Measurements from ENCODE around the gene LRRC56.

LRRC56 gene

GRCh38 chr11:526192-526591, 11.1 kb upstream of the LRRC56 start:
- Histone ChIP-seq H3K36me3 (ENCODE audit: control insufficient read depth, insufficient read depth, low read length) (peaks cover under 1% of the 10 kb centered on the region), H3K4me3 (ENCODE audit: insufficient read depth, low read depth, low read length) (no peak overlapping the region), H3K27me3 (ENCODE audit: control insufficient read depth, insufficient read depth, low read length, poor library complexity, severe bottlenecking) (no peaks in the 10 kb centered on the region), H3K9me3 (ENCODE audit: control insufficient read depth, low read length) (no peaks in the 10 kb centered on the region), H3K27ac (ENCODE audit: insufficient read depth, low read depth, low read length, poor library complexity, severe bottlenecking) (no peak overlapping the region), H3K4me1 (ENCODE audit: control insufficient read depth, insufficient read depth, low read length) (no peaks in the 10 kb centered on the region)
- WGBS, 2 experiments: 85 to 87% methylated on average over 17 of the region's 17 CpGs

GRCh38 chr11:528166-528814, 9.0 kb upstream of the LRRC56 start:
- H3K9me3 ChIP-seq (ENCODE audit: control insufficient read depth, low read length): no peaks in the 10 kb centered on the region
- H3K27me3 ChIP-seq (ENCODE audit: control insufficient read depth, insufficient read depth, low read length, poor library complexity, severe bottlenecking): no peaks in the 10 kb centered on the region
- no peak overlapping the region for H3K4me3 ChIP-seq (ENCODE audit: insufficient read depth, low read depth, low read length)
- no peak overlapping the region for H3K27ac ChIP-seq (ENCODE audit: insufficient read depth, low read depth, low read length, poor library complexity, severe bottlenecking)
- WGBS, 2 experiments: 88 to 91% methylated on average over 30 of the region's 30 CpGs
- H3K36me3 ChIP-seq (ENCODE audit: control insufficient read depth, insufficient read depth, low read length): peaks cover 16% of the 10 kb centered on the region
- H3K4me1 ChIP-seq (ENCODE audit: control insufficient read depth, insufficient read depth, low read length): no peaks in the 10 kb centered on the region

- peaks cover 22% of the 10 kb centered on the region for H3K36me3 ChIP-seq (ENCODE audit: control insufficient read depth, insufficient read depth, low read length)
- no peak overlapping the region for H3K27ac ChIP-seq (ENCODE audit: insufficient read depth, low read depth, low read length, poor library complexity, severe bottlenecking)
- peaks cover 3% of the 10 kb centered on the region for H3K4me1 ChIP-seq (ENCODE audit: control insufficient read depth, insufficient read depth, low read length)
- no peaks in the 10 kb centered on the region for H3K9me3 ChIP-seq (ENCODE audit: control insufficient read depth, low read length)
- no peaks in the 10 kb centered on the region for H3K27me3 ChIP-seq (ENCODE audit: control insufficient read depth, insufficient read depth, low read length, poor library complexity, severe bottlenecking)
- WGBS, 2 experiments: 90% methylated on average over 29 of the region's 29 CpGs
- H3K4me3 ChIP-seq (ENCODE audit: insufficient read depth, low read depth, low read length): no peak overlapping the region
These were observed 8.3 kb upstream of the LRRC56 start for GRCh38 chr11:528815-529727.

GRCh38 chr11:529728-530411, 7.5 kb upstream of the LRRC56 start:
- H3K9me3 ChIP-seq (ENCODE audit: control insufficient read depth, low read length): no peaks in the 10 kb centered on the region
- H3K4me3 ChIP-seq (ENCODE audit: insufficient read depth, low read depth, low read length): no peak overlapping the region
- H3K36me3 ChIP-seq (ENCODE audit: control insufficient read depth, insufficient read depth, low read length): peaks cover 22% of the 10 kb centered on the region
- H3K27me3 ChIP-seq (ENCODE audit: control insufficient read depth, insufficient read depth, low read length, poor library complexity, severe bottlenecking): no peaks in the 10 kb centered on the region
- H3K27ac ChIP-seq (ENCODE audit: insufficient read depth, low read depth, low read length, poor library complexity, severe bottlenecking): no peak overlapping the region
- H3K4me1 ChIP-seq (ENCODE audit: control insufficient read depth, insufficient read depth, low read length): peaks cover 6% of the 10 kb centered on the region
- 90% methylated on average over 18 of the region's 18 CpGs for WGBS, 2 experiments

- peaks cover 4% of the 10 kb centered on the region for H3K27me3 ChIP-seq (ENCODE audit: control insufficient read depth, insufficient read depth, low read length, poor library complexity, severe bottlenecking)
- no peaks in the 10 kb centered on the region for H3K9me3 ChIP-seq (ENCODE audit: control insufficient read depth, low read length)
- peaks cover 6% of the 10 kb centered on the region for H3K4me1 ChIP-seq (ENCODE audit: control insufficient read depth, insufficient read depth, low read length)
- WGBS, 2 experiments: 93% methylated on average over 28 of the region's 28 CpGs
- no peak overlapping the region for H3K4me3 ChIP-seq (ENCODE audit: insufficient read depth, low read depth, low read length)
- peaks cover 22% of the 10 kb centered on the region for H3K36me3 ChIP-seq (ENCODE audit: control insufficient read depth, insufficient read depth, low read length)
- H3K27ac ChIP-seq (ENCODE audit: insufficient read depth, low read depth, low read length, poor library complexity, severe bottlenecking): no peak overlapping the region
These were observed 6.1 kb upstream of the LRRC56 start for GRCh38 chr11:530960-531831.

GRCh38 chr11:531919-532526, 5.3 kb upstream of the LRRC56 start:
- no peak overlapping the region for H3K27ac ChIP-seq (ENCODE audit: insufficient read depth, low read depth, low read length, poor library complexity, severe bottlenecking)
- no peak overlapping the region for H3K4me3 ChIP-seq (ENCODE audit: insufficient read depth, low read depth, low read length)
- no peaks in the 10 kb centered on the region for H3K9me3 ChIP-seq (ENCODE audit: control insufficient read depth, low read length)
- peaks cover 6% of the 10 kb centered on the region for H3K4me1 ChIP-seq (ENCODE audit: control insufficient read depth, insufficient read depth, low read length)
- peaks cover 12% of the 10 kb centered on the region for H3K27me3 ChIP-seq (ENCODE audit: control insufficient read depth, insufficient read depth, low read length, poor library complexity, severe bottlenecking)
- 94 to 95% methylated on average over 18 of the region's 18 CpGs for WGBS, 2 experiments
- peaks cover 22% of the 10 kb centered on the region for H3K36me3 ChIP-seq (ENCODE audit: control insufficient read depth, insufficient read depth, low read length)

- H3K4me1 ChIP-seq (ENCODE audit: control insufficient read depth, insufficient read depth, low read length): peaks cover 7% of the 10 kb centered on the region
- H3K4me3 ChIP-seq (ENCODE audit: insufficient read depth, low read depth, low read length): no peak overlapping the region
- H3K36me3 ChIP-seq (ENCODE audit: control insufficient read depth, insufficient read depth, low read length): peaks cover 22% of the 10 kb centered on the region
- H3K27ac ChIP-seq (ENCODE audit: insufficient read depth, low read depth, low read length, poor library complexity, severe bottlenecking): no peak overlapping the region
- no peaks in the 10 kb centered on the region for H3K9me3 ChIP-seq (ENCODE audit: control insufficient read depth, low read length)
- WGBS, 2 experiments: 95 to 96% methylated on average over 23 of the region's 23 CpGs
- H3K27me3 ChIP-seq (ENCODE audit: control insufficient read depth, insufficient read depth, low read length, poor library complexity, severe bottlenecking): peaks cover 18% of the 10 kb centered on the region
These were observed 4.8 kb upstream of the LRRC56 start for GRCh38 chr11:532527-532985.

GRCh38 chr11:532986-533585, 4.2 kb upstream of the LRRC56 start:
- Histone ChIP-seq H3K36me3 (ENCODE audit: control insufficient read depth, insufficient read depth, low read length) (peaks cover 22% of the 10 kb centered on the region), H3K4me1 (ENCODE audit: control insufficient read depth, insufficient read depth, low read length) (peaks cover 13% of the 10 kb centered on the region), H3K27ac (ENCODE audit: insufficient read depth, low read depth, low read length, poor library complexity, severe bottlenecking) (no peak overlapping the region), H3K9me3 (ENCODE audit: control insufficient read depth, low read length) (no peaks in the 10 kb centered on the region), H3K27me3 (ENCODE audit: control insufficient read depth, insufficient read depth, low read length, poor library complexity, severe bottlenecking) (peaks cover 23% of the 10 kb centered on the region), H3K4me3 (ENCODE audit: insufficient read depth, low read depth, low read length) (no peak overlapping the region)
- 96 to 97% methylated on average over 33 of the region's 33 CpGs for WGBS, 2 experiments

Data from ectodermal cell (in vitro differentiated cells).